Astrocyte (in vitro differentiated cells and primary cell): ENCODE measurements around the gene GARIN5B. TPM values are rescaled to one million over a fixed set of nuclear protein-coding genes. Genes with fewer than 3 reads are reported as not detected.

Experiments used
- DNase-seq: peaks from one replicate; pipeline ENCODE4 v3.0.0-alpha.2; 2010; ENCODE audit warnings: low read depth
- FAIRE-seq: peaks from 2 replicates; lab custom pipeline; 2011; peaks lifted over from hg19 to GRCh38; lab: Jason Lieb, UNC
- H2AFZ ChIP-seq: 2 replicates; pipeline ENCODE4 v1.6.0; 2012; ENCODE audit warnings: low read depth, low read length, inconsistent platforms
- H3K27ac ChIP-seq: 2 replicates; pipeline ENCODE4 v1.5.1; 2011; ENCODE audit warnings: low read depth, low read length, inconsistent platforms
- H3K27me3 ChIP-seq: 2 replicates; pipeline ENCODE4 v1.6.0; 2011; ENCODE audit warnings: low read length, inconsistent platforms; ENCODE audit not compliant: insufficient read depth
- H3K36me3 ChIP-seq: 2 replicates; pipeline ENCODE4 v1.5.1; 2011; ENCODE audit warnings: low read length, inconsistent platforms; ENCODE audit not compliant: insufficient read depth
- H3K4me1 ChIP-seq: 2 replicates; pipeline ENCODE4 v1.5.1; 2011; ENCODE audit warnings: low read length, inconsistent platforms; ENCODE audit not compliant: insufficient read depth
- H3K4me2 ChIP-seq: 2 replicates; pipeline ENCODE4 v1.6.0; 2012; ENCODE audit warnings: low read length, inconsistent platforms
- H3K4me3 ChIP-seq: 2 replicates; pipeline ENCODE4 v1.5.1; 2011; ENCODE audit warnings: low read depth, mild to moderate bottlenecking, low read length, inconsistent platforms; ENCODE audit not compliant: insufficient read depth
- H3K79me2 ChIP-seq: 2 replicates; pipeline ENCODE4 v1.6.0; 2012; ENCODE audit warnings: mild to moderate bottlenecking, low read length, inconsistent platforms; ENCODE audit not compliant: insufficient read depth
- H3K9ac ChIP-seq: 2 replicates; pipeline ENCODE4 v1.6.0; 2012; ENCODE audit warnings: mild to moderate bottlenecking, low read length, inconsistent platforms
- H3K9me3 ChIP-seq: 2 replicates; pipeline ENCODE4 v1.5.1; 2012; ENCODE audit warnings: low read depth, mild to moderate bottlenecking, low read length, inconsistent platforms; ENCODE audit not compliant: insufficient read depth
- H4K20me1 ChIP-seq: 2 replicates; pipeline ENCODE4 v1.6.0; 2012; ENCODE audit warnings: low read length, inconsistent platforms; ENCODE audit not compliant: insufficient read depth
- H3K27ac Mint-ChIP-seq: one replicate; pipeline ENCODE4 v1.8.0; 2021; ENCODE audit warnings: mild to moderate bottlenecking, mixed read lengths; ENCODE audit not compliant: unreplicated experiment
- H3K27me3 Mint-ChIP-seq: one replicate; pipeline ENCODE4 v1.8.0; 2021; ENCODE audit warnings: low read depth, mixed read lengths; ENCODE audit not compliant: unreplicated experiment
- H3K36me3 Mint-ChIP-seq: one replicate; pipeline ENCODE4 v1.8.0; 2021; ENCODE audit warnings: low read depth, mixed read lengths; ENCODE audit not compliant: unreplicated experiment
- H3K4me1 Mint-ChIP-seq: one replicate; pipeline ENCODE4 v1.8.0; 2021; ENCODE audit warnings: low read depth, mixed read lengths; ENCODE audit not compliant: unreplicated experiment
- H3K4me3 Mint-ChIP-seq: one replicate; pipeline ENCODE4 v1.8.0; 2021; ENCODE audit warnings: mild to moderate bottlenecking, moderate library complexity, mixed read lengths; ENCODE audit not compliant: unreplicated experiment
- H3K9me3 Mint-ChIP-seq: one replicate; pipeline ENCODE4 v1.8.0; 2021; ENCODE audit warnings: mild to moderate bottlenecking, mixed read lengths; ENCODE audit not compliant: unreplicated experiment
- CTCF ChIP-seq: IDR thresholded peaks from 2 replicates; pipeline ENCODE4 v1.5.1; 2011; ENCODE audit warnings: low read depth, mild to moderate bottlenecking, inconsistent platforms, low read length, moderate library complexity; ENCODE audit not compliant: insufficient read depth
- EZH2 ChIP-seq: IDR thresholded peaks from 2 replicates; pipeline ENCODE4 v1.6.1; 2012; ENCODE audit warnings: mild to moderate bottlenecking, low read length, inconsistent platforms; ENCODE audit not compliant: insufficient read depth
- total RNA-seq: library from RNA; stranded (reverse); gene quantifications from 2 replicates; pipeline ENCODE4 v1.2.1, GENCODE V29; 2021

Gene GARIN5B
- total RNA-seq, 1 donor from 2014 or later: 0.20 TPM

GRCh38 chr19:55311797-55312196 is 51.3 kb downstream of the GARIN5B start:
- Histone ChIP-seq H3K4me3 (no peak overlapping the region), H3K4me2 (no peak overlapping the region), H3K9me3 (peaks cover 3% of the 10 kb centered on the region), H4K20me1 (no peaks in the 10 kb centered on the region), H3K27ac (no peak overlapping the region), H3K79me2 (no peaks in the 10 kb centered on the region), H3K27me3 (no peaks in the 10 kb centered on the region), H2AFZ (no peak overlapping the region), H3K36me3 (peaks cover 6% of the 10 kb centered on the region), H3K9ac (no peak overlapping the region), H3K4me1 (no peaks in the 10 kb centered on the region)
- no peak overlapping the region for H3K27ac Mint-ChIP-seq
- H3K27me3 Mint-ChIP-seq: no peaks in the 10 kb centered on the region
- no peak for DNase-seq
- no peaks in the 10 kb centered on the region for H3K9me3 Mint-ChIP-seq
- H3K4me3 Mint-ChIP-seq: no peak overlapping the region
- H3K4me1 Mint-ChIP-seq: no peaks in the 10 kb centered on the region
- no peak for FAIRE-seq
- peaks cover 24% of the 10 kb centered on the region for H3K36me3 Mint-ChIP-seq
- no peak for TF ChIP-seq EZH2
- no peak for TF ChIP-seq CTCF

- no peak overlapping the region for H3K9ac ChIP-seq
- no peaks in the 10 kb centered on the region for H3K4me1 ChIP-seq
- no peaks in the 10 kb centered on the region for H3K27me3 Mint-ChIP-seq
- no peaks in the 10 kb centered on the region for H3K4me1 Mint-ChIP-seq
- peaks cover 8% of the 10 kb centered on the region for H3K36me3 ChIP-seq
- peaks cover 27% of the 10 kb centered on the region for H3K36me3 Mint-ChIP-seq
- no peak overlapping the region for H3K4me3 Mint-ChIP-seq
- FAIRE-seq (no peak), DNase-seq (no peak)
- no peak overlapping the region for H3K4me3 ChIP-seq
- H4K20me1 ChIP-seq: no peaks in the 10 kb centered on the region
- TF ChIP-seq CTCF (no peak), EZH2 (no peak)
- H2AFZ ChIP-seq: no peak overlapping the region
- H3K79me2 ChIP-seq: no peaks in the 10 kb centered on the region
- no peak overlapping the region for H3K27ac Mint-ChIP-seq
- no peaks in the 10 kb centered on the region for H3K27me3 ChIP-seq
- H3K9me3 ChIP-seq: peaks cover 3% of the 10 kb centered on the region
- no peak overlapping the region for H3K4me2 ChIP-seq
- H3K27ac ChIP-seq: no peak overlapping the region
- H3K9me3 Mint-ChIP-seq: no peaks in the 10 kb centered on the region
Observed at GRCh38 chr19:55311397-55311796, 51.7 kb downstream of the GARIN5B start.

GRCh38 chr19:55310498-55310897 is 52.6 kb downstream of the GARIN5B start:
- no peaks in the 10 kb centered on the region for H3K79me2 ChIP-seq
- H3K9me3 ChIP-seq: peaks cover 3% of the 10 kb centered on the region
- peaks cover 15% of the 10 kb centered on the region for H3K36me3 ChIP-seq
- DNase-seq: no peak
- H4K20me1 ChIP-seq: no peaks in the 10 kb centered on the region
- H3K4me2 ChIP-seq: no peak overlapping the region
- H2AFZ ChIP-seq: no peak overlapping the region
- no peak overlapping the region for H3K27ac Mint-ChIP-seq
- H3K27me3 ChIP-seq: no peaks in the 10 kb centered on the region
- H3K27ac ChIP-seq: no peak overlapping the region
- no peaks in the 10 kb centered on the region for H3K4me1 ChIP-seq
- H3K9me3 Mint-ChIP-seq: no peaks in the 10 kb centered on the region
- TF ChIP-seq CTCF (no peak), EZH2 (no peak)
- H3K4me3 Mint-ChIP-seq: no peak overlapping the region
- H3K4me3 ChIP-seq: no peak overlapping the region
- peaks cover 32% of the 10 kb centered on the region for H3K36me3 Mint-ChIP-seq
- FAIRE-seq: no peak
- no peaks in the 10 kb centered on the region for H3K27me3 Mint-ChIP-seq
- no peak overlapping the region for H3K9ac ChIP-seq
- no peaks in the 10 kb centered on the region for H3K4me1 Mint-ChIP-seq
